ENCODE data around the gene PIGT.

The PIGT gene

GRCh38 chr20:45402946-45403345 is 13.0 kb upstream of the PIGT start:
- no peak for DNase-seq

DNA sequence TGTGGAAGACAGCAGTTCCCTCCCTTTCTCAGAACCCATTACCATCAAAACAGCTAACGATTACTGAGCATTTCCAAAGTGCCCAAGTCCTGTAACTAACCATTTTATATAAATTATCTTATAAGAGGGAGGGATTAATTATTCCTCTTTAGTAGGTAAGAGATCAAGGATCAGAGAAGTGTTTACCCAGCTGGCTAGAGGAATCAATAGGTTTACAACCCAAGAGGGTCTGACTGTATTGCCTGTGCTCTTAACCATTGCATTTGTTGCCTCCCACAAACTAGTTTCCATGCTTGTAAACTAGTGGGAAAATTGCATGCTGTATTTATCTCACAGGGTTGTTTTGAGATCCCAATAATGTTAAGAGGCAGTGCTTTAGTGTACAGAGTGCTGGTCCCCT is 11.5 kb upstream of the PIGT start:
- DNase-seq: no peak

DNA sequence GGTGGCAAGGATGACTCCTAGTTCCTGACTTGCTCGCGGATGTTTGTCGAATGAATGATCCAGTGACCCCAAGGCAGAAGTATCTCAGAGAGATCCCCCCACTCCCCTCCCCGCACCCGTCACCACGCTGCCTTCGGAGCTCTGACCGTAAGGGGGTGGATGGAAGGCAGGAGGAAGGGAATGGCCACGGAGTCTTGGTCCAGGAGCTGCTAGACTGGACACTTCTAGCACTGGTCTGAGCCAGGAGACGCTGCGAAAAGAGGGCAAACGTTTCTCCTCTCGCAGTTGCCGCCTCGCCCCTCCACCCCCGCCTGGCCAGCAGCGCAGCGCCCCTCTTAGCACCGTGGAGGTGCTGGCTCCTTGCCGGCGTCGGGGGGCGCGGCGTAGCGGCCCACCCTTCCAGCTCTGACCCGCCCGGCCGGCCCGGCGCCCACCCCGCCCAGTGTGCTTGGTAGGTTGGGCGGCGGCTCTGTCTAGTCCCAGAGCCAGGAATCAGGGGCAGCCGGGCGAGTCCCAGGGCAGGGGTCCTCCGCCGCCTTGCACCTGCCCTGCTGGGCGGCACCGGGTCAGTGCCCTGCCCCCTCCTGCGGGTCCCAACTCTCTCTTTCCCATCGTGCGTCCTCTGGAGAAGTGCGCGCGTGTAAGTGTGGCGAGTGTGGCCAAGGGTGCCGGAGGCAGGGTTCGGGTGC is 10.2 kb upstream of the PIGT start:
- no peak for DNase-seq

DNA sequence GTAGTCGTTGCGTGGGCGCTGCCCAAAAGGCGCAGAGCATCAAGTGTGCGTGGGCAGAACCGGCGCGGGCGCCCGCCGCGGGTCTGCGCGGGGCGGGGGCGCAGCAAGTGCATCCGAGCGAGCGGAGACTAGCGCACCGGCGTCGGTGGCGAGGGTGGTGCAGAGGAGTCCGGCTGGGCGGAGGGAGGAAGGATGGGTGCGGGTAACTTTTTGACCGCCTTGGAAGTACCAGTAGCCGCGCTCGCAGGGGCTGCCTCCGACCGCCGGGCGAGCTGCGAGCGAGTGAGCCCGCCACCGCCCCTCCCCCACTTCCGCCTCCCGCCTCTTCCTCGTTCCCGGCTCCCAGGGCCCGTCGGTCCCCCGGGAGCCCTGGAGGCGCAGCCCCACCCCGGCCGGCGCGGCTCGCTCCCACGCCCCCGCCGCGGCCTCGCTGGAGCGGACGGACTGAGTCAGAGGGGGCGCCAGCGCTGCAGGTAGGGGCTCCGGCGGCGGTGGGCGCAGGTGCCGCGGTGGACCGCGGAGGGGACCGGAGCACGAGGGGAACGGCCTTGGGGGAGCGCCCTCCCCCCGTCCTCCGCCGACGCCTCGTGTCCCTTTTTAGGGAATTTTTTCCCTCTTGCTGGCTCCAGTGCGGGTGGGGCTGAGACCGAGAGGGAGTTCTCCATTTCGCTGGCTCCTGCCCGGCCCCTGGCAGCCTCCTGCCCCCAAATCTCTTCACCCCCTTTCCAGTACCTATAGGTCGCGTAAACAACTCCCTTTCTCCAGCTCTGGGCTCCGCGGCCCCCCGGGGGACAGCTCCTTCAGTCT is 9.5 kb upstream of the PIGT start:
- DNase-seq: peak; percentile 16

DNA sequence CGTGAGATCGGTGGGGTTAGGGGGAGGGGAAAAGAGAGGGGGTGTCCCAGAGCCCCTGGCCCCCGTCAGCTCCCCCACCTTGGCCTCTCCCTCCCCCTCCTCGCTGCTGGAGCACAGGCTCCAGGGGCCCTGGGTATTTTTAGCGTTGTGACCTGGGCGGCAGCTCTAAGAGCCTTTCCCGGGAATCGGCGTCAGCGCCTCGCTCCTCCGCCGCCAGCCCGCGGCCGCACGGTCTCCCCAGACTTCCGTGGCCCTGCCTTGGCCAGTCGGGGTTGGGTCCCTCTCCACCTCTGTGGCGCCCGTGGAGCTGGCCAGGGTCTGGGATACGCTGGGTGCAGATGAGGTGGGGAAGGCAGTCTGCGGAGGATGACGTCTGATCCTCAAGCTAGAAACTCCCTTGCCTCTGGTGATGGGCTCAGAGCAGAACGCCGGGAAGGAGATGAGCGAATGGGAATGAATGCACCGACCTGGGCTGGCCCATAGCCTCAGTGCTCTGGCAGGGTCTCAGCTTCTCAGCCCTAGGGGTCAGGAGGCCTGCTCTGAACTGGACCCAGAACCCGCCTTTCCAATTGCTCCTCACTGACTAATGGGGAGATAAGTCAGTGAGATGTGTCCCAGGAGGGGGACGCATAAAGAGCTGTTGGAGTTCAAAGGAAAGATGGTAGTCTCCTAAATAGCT is 8.7 kb upstream of the PIGT start:
- DNase-seq: no peak

GRCh38 chr20:45407783-45408645 is 7.9 kb upstream of the PIGT start, which contains the start of gene DBNDD2:
Gene DBNDD2 (plus strand): TSS chr20:45408289. CDS start chr20:45408468, 179 bp downstream.
- DNase-seq: no peak

GRCh38 chr20:45408646-45409213 is 7.2 kb upstream of the PIGT start:
- DNase-seq: no peak

- no peak for DNase-seq
Measured at GRCh38 chr20:45409521-45410272, 6.2 kb upstream of the PIGT start.

DNA sequence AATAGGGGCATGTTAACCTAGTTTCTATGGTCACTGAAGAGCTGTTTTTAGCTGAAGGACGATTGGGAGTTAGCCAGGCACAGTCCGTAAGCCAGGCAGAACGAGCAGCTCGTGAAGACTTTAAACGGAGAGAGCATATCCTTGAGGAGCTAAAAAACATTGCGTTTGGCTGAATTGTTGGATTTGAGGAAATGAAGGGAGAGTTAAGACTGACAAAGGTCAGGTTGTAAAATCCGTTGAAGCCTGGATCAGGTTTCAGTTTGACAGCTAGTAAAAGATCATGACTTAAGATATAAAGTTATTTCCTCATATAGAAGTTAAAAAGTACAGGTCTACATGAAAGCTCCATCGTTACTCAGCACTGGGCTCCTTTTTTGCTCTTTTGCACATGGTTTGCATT is 5.1 kb upstream of the PIGT start:
- DNase-seq: no peak

DNA sequence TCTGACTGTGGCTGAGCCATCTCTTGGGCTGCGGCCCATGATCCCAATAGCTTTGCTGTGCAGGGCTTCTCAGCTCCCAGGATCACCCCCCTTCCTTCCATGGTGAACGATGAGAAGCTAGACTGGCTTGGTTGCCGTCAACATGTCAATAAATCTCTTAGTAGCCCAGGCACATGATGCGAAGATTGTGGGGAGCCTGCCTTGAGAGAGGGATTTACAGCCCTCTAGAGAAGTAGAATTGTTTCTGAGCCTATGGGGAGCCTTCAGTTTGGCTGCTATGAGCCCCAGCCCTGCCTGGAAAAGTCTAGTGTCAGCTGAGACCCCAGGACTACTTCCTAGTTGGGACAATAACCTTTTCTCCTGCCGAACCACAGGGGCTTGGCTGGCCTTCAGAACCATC is 3.3 kb upstream of the PIGT start:
- no peak for DNase-seq

DNA sequence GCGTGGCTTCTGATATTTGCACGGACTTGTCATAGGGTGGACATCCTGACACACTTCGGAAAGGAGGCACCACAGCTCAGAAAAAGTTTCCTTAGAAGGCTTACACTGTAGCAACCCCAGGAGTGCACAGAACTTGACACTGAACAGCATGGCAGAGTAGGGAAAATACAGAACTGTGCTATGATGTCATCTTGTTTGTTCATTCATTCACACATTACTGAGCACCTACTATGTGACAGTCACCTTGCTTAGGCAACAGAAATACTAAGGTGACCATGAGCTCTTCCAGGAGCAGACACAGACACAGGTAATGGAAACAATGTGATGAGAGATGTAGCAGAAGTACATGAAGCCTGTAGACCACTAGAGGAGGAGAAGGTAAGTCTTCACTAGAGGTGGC is 2.5 kb upstream of the PIGT start:
- no peak for DNase-seq

- no peak for DNase-seq
Measured at GRCh38 chr20:45416917-45417316, 976 bp downstream of the PIGT start.

GRCh38 chr20:45419188-45420091 is 3.5 kb downstream of the PIGT start:
- peak; percentile 72 for DNase-seq

- DNase-seq: no peak
Measured at GRCh38 chr20:45420125-45420524, 4.2 kb downstream of the PIGT start.

GRCh38 chr20:45423700-45424099 is 7.8 kb downstream of the PIGT start:
- no peak for DNase-seq

DNA sequence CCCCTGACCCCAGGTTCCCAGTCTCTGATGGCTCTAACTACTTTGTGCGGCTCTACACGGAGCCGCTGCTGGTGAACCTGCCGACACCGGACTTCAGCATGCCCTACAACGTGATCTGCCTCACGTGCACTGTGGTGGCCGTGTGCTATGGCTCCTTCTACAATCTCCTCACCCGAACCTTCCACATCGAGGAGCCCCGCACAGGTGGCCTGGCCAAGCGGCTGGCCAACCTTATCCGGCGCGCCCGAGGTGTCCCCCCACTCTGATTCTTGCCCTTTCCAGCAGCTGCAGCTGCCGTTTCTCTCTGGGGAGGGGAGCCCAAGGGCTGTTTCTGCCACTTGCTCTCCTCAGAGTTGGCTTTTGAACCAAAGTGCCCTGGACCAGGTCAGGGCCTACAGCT is 9.6 kb downstream of the PIGT start:
- DNase-seq: no peak

DNA sequence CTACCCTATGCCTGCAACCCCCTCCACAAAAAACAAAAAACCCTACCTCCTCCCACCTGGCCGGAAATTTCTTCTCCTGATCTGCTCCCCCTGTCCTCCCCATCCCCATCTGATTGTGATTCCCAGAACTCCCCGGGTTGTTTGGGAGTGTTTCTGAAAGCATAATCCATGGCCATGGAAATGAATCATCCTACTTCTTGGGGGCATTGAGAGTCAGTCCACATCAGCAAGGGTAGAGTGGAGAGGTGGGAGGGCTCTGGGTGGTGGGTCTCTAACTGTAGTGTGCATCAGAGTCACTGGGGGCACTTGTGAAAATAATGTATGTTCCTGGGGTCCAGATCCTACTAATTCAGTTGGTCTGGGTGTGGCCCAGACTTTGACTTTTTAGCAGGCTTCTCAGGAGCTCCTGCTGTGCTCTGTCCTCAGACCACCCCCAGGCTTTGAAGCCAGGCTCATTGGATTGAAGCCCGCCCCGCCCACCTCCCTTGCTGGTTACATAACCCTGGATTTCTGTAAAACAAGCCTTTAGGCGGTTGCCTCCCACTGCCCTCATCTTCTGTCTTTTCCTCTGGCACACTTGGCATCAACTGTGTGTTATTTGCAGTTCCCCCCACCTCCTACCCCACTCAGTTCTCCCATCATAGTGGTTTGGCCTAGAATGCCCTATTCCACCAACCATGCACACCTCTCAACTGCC is 10.5 kb downstream of the PIGT start:
- DNase-seq: no peak

DNA sequence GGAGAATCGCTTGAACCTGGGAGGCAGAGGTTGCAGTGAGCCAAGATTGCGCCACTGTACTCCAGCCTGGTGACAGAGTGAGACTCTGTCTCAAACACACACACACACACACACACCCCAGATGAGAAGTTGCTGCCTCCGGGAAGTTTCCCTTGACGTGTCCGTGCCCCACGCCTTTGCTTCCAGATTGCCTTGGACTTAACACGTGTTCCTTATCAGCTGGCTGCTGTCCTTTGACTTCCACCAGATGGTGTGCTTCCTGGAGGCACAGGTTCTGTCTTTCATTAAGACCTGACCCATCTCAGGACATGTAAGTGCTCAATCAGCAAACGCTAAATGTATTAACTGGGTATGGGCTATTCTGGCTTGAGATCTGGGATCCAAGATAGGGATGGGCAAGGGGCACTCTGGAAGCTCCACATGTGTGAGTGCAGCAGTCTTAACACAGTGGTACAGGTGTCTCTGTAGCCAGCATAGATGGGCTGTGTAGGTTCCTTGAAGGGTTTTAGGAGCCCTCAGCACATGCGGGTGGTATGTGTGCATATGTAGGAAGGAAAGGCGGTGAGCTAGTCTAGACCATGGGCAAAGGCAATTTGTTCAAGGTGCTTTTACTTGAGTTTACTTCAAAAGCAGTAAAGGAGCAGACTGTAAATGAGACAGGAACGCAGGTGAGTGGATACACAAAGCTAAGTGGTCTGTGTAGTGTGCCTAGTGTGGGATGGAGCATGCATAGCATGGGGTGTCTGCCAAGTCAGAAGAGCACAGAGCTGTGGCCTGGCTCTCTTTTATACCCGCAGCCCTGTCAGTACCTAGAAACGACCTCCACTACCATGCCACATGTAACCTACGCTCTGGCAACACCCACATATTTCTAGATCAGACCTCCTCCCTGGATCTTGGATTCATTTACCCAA is 11.6 kb downstream of the PIGT start:
- DNase-seq: no peak

DNA sequence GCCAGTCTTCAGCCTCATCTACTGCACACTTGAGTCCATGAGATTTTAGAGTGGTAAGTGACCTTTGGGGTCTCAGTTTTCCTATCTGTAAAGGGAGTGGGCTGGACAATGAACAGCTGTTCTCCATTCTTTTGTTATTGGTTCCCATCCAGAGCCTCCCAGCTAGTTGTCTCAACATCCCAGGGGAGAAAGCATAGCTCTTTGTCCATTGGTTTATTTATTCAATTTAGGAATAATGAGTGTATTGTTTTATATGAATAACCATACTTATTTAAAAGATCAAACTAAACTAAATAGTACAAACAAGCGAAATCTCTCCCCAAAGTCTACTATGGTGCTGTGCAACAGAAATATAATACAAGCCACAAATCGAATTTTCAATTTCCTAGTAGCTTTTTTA is 13.7 kb downstream of the PIGT start:
- DNase-seq: no peak
